ENCODE data around the gene DNAH17. TPM values are rescaled to one million over a fixed set of nuclear protein-coding genes. Genes with fewer than 3 reads are reported as not detected.
A peak's percentile ranks its signal among the peaks of the same experiment; 100 is the strongest.

The DNAH17 gene
- total and polyA plus RNA-seq, 2 of the 13 experiments (the other 11 are each of a cell fraction or from before 2014, with no cell fraction given): 0.86 to 1.6 TPM

GRCh38 chr17:78622491-78623265, 45.5 kb upstream of the DNAH17 start:
- intact Hi-C loops (cut with micrococcal nuclease; ENCODE audit: unreplicated experiment) (no loop called here), in situ Hi-C loops (cut with HindIII; ENCODE audit: extremely low pct_ligation_motif_present, low pct_unique_long_range_greater_than_20kb) (no loop called here)
- Histone ChIP-seq H2AFZ (ENCODE audit: low read length) (no peak overlapping the region), H3K4me2 (ENCODE audit: low read depth, low read length) (no peak overlapping the region), H3K79me2 (ENCODE audit: insufficient read depth, low read length) (no peaks in the 10 kb centered on the region), H3K9ac (ENCODE audit: insufficient read depth, low read depth, low read length) (no peak overlapping the region), H3K4me1 (ENCODE audit: insufficient read depth, low read length) (peaks cover 33% of the 10 kb centered on the region), H3K4me3 (replicated peaks in 1 of 3; ENCODE audit: insufficient read depth in 1 of 3, low read depth in 2 of 3, low read length in 3 of 3) (no peak overlapping the region), H3K27ac (ENCODE audit: extremely low read length, insufficient read depth, low read length) (no peak overlapping the region), H4K20me1 (ENCODE audit: insufficient read depth, low read length) (no peaks in the 10 kb centered on the region), H3K9me3 (ENCODE audit: low read length) (no peaks in the 10 kb centered on the region), H3K27me3 (ENCODE audit: control insufficient read depth in 1 of 2, insufficient read depth in 2 of 2, low read length in 2 of 2) (peaks cover 0 to 47% of the 10 kb centered on the region in 2 experiments; a peak in 4 of 5 replicates), H3K36me3 (replicated peaks in 1 of 2; ENCODE audit: control insufficient read depth in 1 of 2, insufficient read depth in 2 of 2, low read length in 2 of 2) (no peaks in the 10 kb centered on the region)
- POLR2A ChIA-PET: no interaction called here
- WGBS (ENCODE audit: low lambda C conversion rate): 51% methylated on average over 23 of the region's 26 CpGs
- no peak for ATAC-seq
- CTCF ChIA-PET (ENCODE audit: low intra/inter-chr PET ratio, low total read pairs): no interaction called here
- FAIRE-seq: no peak
- TF ChIP-seq TEAD3 (CRISPR knock-in tag; optimal IDR thresholded peaks at IDR 0.05; ENCODE audit: borderline replicate concordance): no peak
- no peak for TF ChIP-seq ZNF614 (CRISPR knock-in tag; IDR thresholded peaks at IDR 0.05; ENCODE audit: borderline replicate concordance)
- TF ChIP-seq ZFP91 (CRISPR knock-in tag; IDR thresholded peaks at IDR 0.05; ENCODE audit: borderline replicate concordance): 0 out of 2 replicates have a peak, but pooled peaks have one; percentile 25
- no TSS peak for BruUV-seq (replicated peaks)
- DNase-seq (ENCODE audit: low spot score): no peak

GRCh38 chr17:78621720-78622490, 44.7 kb upstream of the DNAH17 start:
- no peak for FAIRE-seq
- intact Hi-C loops (cut with micrococcal nuclease; ENCODE audit: unreplicated experiment): no loop called here

More at GRCh38 chr17:78621720-78622490, 44.7 kb upstream of the DNAH17 start:
- H4K20me1 ChIP-seq (ENCODE audit: insufficient read depth, low read length): no peaks in the 10 kb centered on the region
- no peaks in the 10 kb centered on the region for H3K9me3 ChIP-seq (ENCODE audit: low read length)
- ATAC-seq: no peak; the same call in 2 of the 3 replicates
- no peak overlapping the region for H3K27ac ChIP-seq (ENCODE audit: extremely low read length, insufficient read depth, low read length)
- no peaks in the 10 kb centered on the region for H3K79me2 ChIP-seq (ENCODE audit: insufficient read depth, low read length)
- TF ChIP-seq GABPB1 (CRISPR knock-in tag; IDR thresholded peaks at IDR 0.05) (0 out of 2 replicates have a peak, but pooled peaks have one; percentile 8), ZNF639 (CRISPR knock-in tag; conservative IDR thresholded peaks at IDR 0.05) (no peak), ZBTB33 (CRISPR knock-in tag; IDR thresholded peaks at IDR 0.05) (0 out of 2 replicates have a peak, but pooled peaks have one; percentile 28), ZNF296 (CRISPR knock-in tag; conservative IDR thresholded peaks at IDR 0.05) (no peak), ZBTB38 (CRISPR knock-in tag; IDR thresholded peaks at IDR 0.05) (0 out of 2 replicates have a peak, but pooled peaks have one; percentile 46)
- no peak overlapping the region for H3K4me3 ChIP-seq (replicated peaks in 1 of 3; ENCODE audit: insufficient read depth in 1 of 3, low read depth in 2 of 3, low read length in 3 of 3)
- peaks cover 0 to 53% of the 10 kb centered on the region in 2 experiments; a peak in 4 of 5 replicates for H3K27me3 ChIP-seq (ENCODE audit: control insufficient read depth in 1 of 2, insufficient read depth in 2 of 2, low read length in 2 of 2)
- in situ Hi-C loops (cut with HindIII; ENCODE audit: extremely low pct_ligation_motif_present, low pct_unique_long_range_greater_than_20kb): no loop called here
- H3K4me1 ChIP-seq (ENCODE audit: insufficient read depth, low read length): peaks cover 39% of the 10 kb centered on the region
- H3K4me2 ChIP-seq (ENCODE audit: low read depth, low read length): no peak overlapping the region
- 73% methylated on average over 14 of the region's 26 CpGs for WGBS (ENCODE audit: low lambda C conversion rate)
- ChIA-PET CTCF (ENCODE audit: low intra/inter-chr PET ratio, low total read pairs) (no interaction called here), POLR2A (no interaction called here)
- DNase-seq (ENCODE audit: low spot score): no peak
- BruUV-seq (replicated peaks): no TSS peak
- H3K9ac ChIP-seq (ENCODE audit: insufficient read depth, low read depth, low read length): no peak overlapping the region
- no peaks in the 10 kb centered on the region for H3K36me3 ChIP-seq (replicated peaks in 1 of 2; ENCODE audit: control insufficient read depth in 1 of 2, insufficient read depth in 2 of 2, low read length in 2 of 2)
- H2AFZ ChIP-seq (ENCODE audit: low read length): no peak overlapping the region

Measured in HepG2 (cell line).